Measurements from ENCODE around the gene ATAD2B.

ATAD2B gene

GRCh38 chr2:23708771-23709170 is 218.2 kb downstream of the ATAD2B start:
- in situ Hi-C loops (cut with HindIII; ENCODE audit: low sequenced_read_pairs), result no loop called here

GRCh38 chr2:23707096-23707495 is 219.8 kb downstream of the ATAD2B start:
- in situ Hi-C loops (cut with HindIII; ENCODE audit: low sequenced_read_pairs), result no loop called here

GRCh38 chr2:23706613-23707078 is 220.3 kb downstream of the ATAD2B start:
- in situ Hi-C loops (cut with HindIII; ENCODE audit: low sequenced_read_pairs), result no loop called here

GRCh38 chr2:23705771-23706612 is 220.9 kb downstream of the ATAD2B start:
- in situ Hi-C loops (cut with HindIII; ENCODE audit: low sequenced_read_pairs), result no loop called here

GRCh38 chr2:23703583-23704385 is 223.1 kb downstream of the ATAD2B start:
- in situ Hi-C loops (cut with HindIII; ENCODE audit: low sequenced_read_pairs), result no loop called here

- in situ Hi-C loops (cut with HindIII; ENCODE audit: low sequenced_read_pairs), result no loop called here
Measured at GRCh38 chr2:23703037-23703582, 223.8 kb downstream of the ATAD2B start.

GRCh38 chr2:23700627-23701026 is 226.3 kb downstream of the ATAD2B start:
- in situ Hi-C loops (cut with HindIII; ENCODE audit: low sequenced_read_pairs), result no loop called here

DNA sequence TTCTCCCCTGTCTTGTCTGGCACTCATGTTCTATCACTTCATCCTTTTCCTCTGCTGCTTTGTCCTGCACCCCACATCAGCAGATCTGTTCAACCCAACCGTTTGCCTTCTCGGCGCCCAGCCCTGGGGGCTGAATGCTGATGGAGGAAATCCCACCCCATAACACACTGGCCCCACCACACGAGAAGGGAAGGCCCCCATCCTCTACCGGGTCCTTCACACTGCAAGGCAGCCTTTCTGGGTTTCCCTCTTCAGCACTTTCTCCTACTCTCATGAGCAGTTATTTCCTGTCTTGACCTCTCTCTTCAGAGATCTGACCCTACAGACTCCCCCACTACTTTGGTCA is 227.4 kb downstream of the ATAD2B start:
- in situ Hi-C loops (cut with HindIII; ENCODE audit: low sequenced_read_pairs), result no loop called here

- in situ Hi-C loops (cut with HindIII; ENCODE audit: low sequenced_read_pairs), result no loop called here
Measured at GRCh38 chr2:23698721-23699579, 228.0 kb downstream of the ATAD2B start.

All from DLD1 (cell line).